Trophoblast cell (in vitro differentiated cells and primary cell): ENCODE data around the gene AKR1C2.
"Not testable (repeated sequence)": the region's sequence is repeated elsewhere in the genome, so short reads cannot be mapped to it uniquely, and the experiment has no call there.

Experiments used
- DNase-seq, 2 donors: peaks; one replicate each; pipeline ENCODE4 v3.0.0-alpha.2; 2016
- H2AFZ ChIP-seq: 2 replicates; pipeline ENCODE4 v1.6.1; 2013; ENCODE audit warnings: low read length, moderate library complexity, mild to moderate bottlenecking; ENCODE audit not compliant: insufficient read depth, poor library complexity
- H2AK5ac ChIP-seq: 2 replicates; pipeline ENCODE4 v1.6.1; 2013; ENCODE audit warnings: mild to moderate bottlenecking, low read length
- H2BK120ac ChIP-seq: 2 replicates; pipeline ENCODE4 v1.6.1; 2013; ENCODE audit warnings: low read length, mild to moderate bottlenecking, moderate library complexity; ENCODE audit not compliant: insufficient read depth, poor library complexity
- H2BK12ac ChIP-seq: 2 replicates; pipeline ENCODE4 v1.6.1; 2013; ENCODE audit warnings: mild to moderate bottlenecking, low read length, moderate library complexity
- H2BK5ac ChIP-seq: 2 replicates; pipeline ENCODE4 v1.6.1; 2013; ENCODE audit warnings: low read length, low read depth, moderate library complexity, mild to moderate bottlenecking; ENCODE audit not compliant: poor library complexity
- H3K14ac ChIP-seq: 2 replicates; pipeline ENCODE4 v1.6.1; 2013; ENCODE audit warnings: mild to moderate bottlenecking, low read length
- H3K18ac ChIP-seq: 2 replicates; pipeline ENCODE4 v1.6.1; 2013; ENCODE audit warnings: mild to moderate bottlenecking, low read length
- H3K23ac ChIP-seq: 2 replicates; pipeline ENCODE4 v1.6.1; 2013; ENCODE audit warnings: low read length
- H3K27ac ChIP-seq: 2 replicates; pipeline ENCODE4 v1.5.1; 2013; ENCODE audit warnings: low read depth, mild to moderate bottlenecking, inconsistent platforms, low read length, moderate library complexity
- H3K27me3 ChIP-seq: 2 replicates; pipeline ENCODE4 v1.6.1; 2013; ENCODE audit warnings: inconsistent platforms, mild to moderate bottlenecking, low read length, moderate library complexity; ENCODE audit not compliant: insufficient read depth
- H3K36me3 ChIP-seq, 2 experiments: 1 replicate in 1 of 2; 2 replicates in 1 of 2; pipeline ENCODE4 v1.6.1; 2013; ENCODE audit warnings: low read length in 2 of 2, mild to moderate bottlenecking in 2 of 2, moderate library complexity in 1 of 2; ENCODE audit not compliant: insufficient read depth in 2 of 2, control insufficient read depth in 1 of 2
- H3K4ac ChIP-seq: 2 replicates; pipeline ENCODE4 v1.6.1; 2013; ENCODE audit warnings: low read depth, mild to moderate bottlenecking, low read length, moderate library complexity
- H3K4me1 ChIP-seq, 2 experiments: 1 replicate in 1 of 2; 2 replicates in 1 of 2; pipeline ENCODE4 v1.6.1; 2013; ENCODE audit warnings: low read length in 2 of 2, mild to moderate bottlenecking in 2 of 2, moderate library complexity in 1 of 2; ENCODE audit not compliant: insufficient read depth in 2 of 2, control insufficient read depth in 1 of 2
- H3K4me2 ChIP-seq: 2 replicates; pipeline ENCODE4 v1.6.1; 2013; ENCODE audit warnings: inconsistent platforms, mild to moderate bottlenecking, low read length, moderate library complexity
- H3K4me3 ChIP-seq: 2 replicates; pipeline ENCODE4 v1.5.1; 2013; ENCODE audit warnings: mild to moderate bottlenecking, low read depth, low read length, inconsistent platforms
- H3K79me1 ChIP-seq: one replicate; pipeline ENCODE4 v1.6.1; 2013; ENCODE audit warnings: low read length
- H3K79me2 ChIP-seq: 2 replicates; pipeline ENCODE4 v1.6.1; 2013; ENCODE audit warnings: low read length, mild to moderate bottlenecking; ENCODE audit not compliant: control insufficient read depth, insufficient read depth, poor library complexity
- H3K9ac ChIP-seq: 2 replicates; pipeline ENCODE4 v1.6.1; 2013; ENCODE audit warnings: mild to moderate bottlenecking, low read length
- H3K9me3 ChIP-seq: 2 replicates; pipeline ENCODE4 v1.6.1; 2013; ENCODE audit warnings: low read depth, mild to moderate bottlenecking, control low read depth, inconsistent platforms, low read length; ENCODE audit not compliant: insufficient read depth
- H4K12ac ChIP-seq: 2 replicates; pipeline ENCODE4 v1.6.1; 2013; ENCODE audit warnings: low read depth, mild to moderate bottlenecking, low read length, moderate library complexity
- H4K8ac ChIP-seq: 2 replicates; pipeline ENCODE4 v1.6.1; 2013; ENCODE audit warnings: low read depth, mild to moderate bottlenecking, low read length, moderate library complexity
- H4K91ac ChIP-seq: one replicate; pipeline ENCODE4 v1.6.1; 2013; ENCODE audit warnings: low read depth, mild to moderate bottlenecking, low read length, moderate library complexity
- WGBS: extraction: QIAGEN DNeasy Blood & Tissue Kit; methylation state at CpG from one replicate; pipeline ENCODE4 v1.1.7; 2013; ENCODE audit warnings: missing lambda C conversion rate; ENCODE audit not compliant: insufficient read length, insufficient coverage; ENCODE audit errors: extremely low coverage; 5-methylcytosine and 5-hydroxymethylcytosine counted together

Gene AKR1C2

GRCh38 chr10:4990217-4990616, 13.4 kb downstream of the AKR1C2 start:
- no peak for DNase-seq
- Histone ChIP-seq H3K9me3 (no peaks in the 10 kb centered on the region), H3K18ac (no peak overlapping the region), H3K79me2 (no peaks in the 10 kb centered on the region), H3K4me1 (no peaks in the 10 kb centered on the region), H3K4me3 (no peak overlapping the region), H2AFZ (no peak overlapping the region), H3K23ac (no peak overlapping the region), H3K4me2 (no peak overlapping the region), H4K91ac (no peak overlapping the region), H3K27ac (no peak overlapping the region), H2BK5ac (no peak overlapping the region), H4K12ac (no peak overlapping the region), H2BK120ac (no peak overlapping the region), H2AK5ac (no peak overlapping the region), H2BK12ac (no peak overlapping the region), H4K8ac (no peak overlapping the region), H3K27me3 (no peaks in the 10 kb centered on the region), H3K9ac (no peak overlapping the region), H3K79me1 (no peaks in the 10 kb centered on the region), H3K36me3 (no peaks in the 10 kb centered on the region), H3K4ac (no peak overlapping the region), H3K14ac (no peak overlapping the region)
- WGBS, result no CpG with 5 or more reads among the region's 2 CpGs

- H3K18ac ChIP-seq, H3K4me1 ChIP-seq, H2BK12ac ChIP-seq, H3K27me3 ChIP-seq, H2BK120ac ChIP-seq, H2AFZ ChIP-seq, H2AK5ac ChIP-seq, H3K4me3 ChIP-seq, H3K27ac ChIP-seq, DNase-seq, H3K4ac ChIP-seq, H3K4me2 ChIP-seq, H3K14ac ChIP-seq, H3K9me3 ChIP-seq, H4K12ac ChIP-seq, H2BK5ac ChIP-seq, H3K79me1 ChIP-seq, H4K91ac ChIP-seq, H4K8ac ChIP-seq, H3K23ac ChIP-seq, H3K9ac ChIP-seq, H3K36me3 ChIP-seq, H3K79me2 ChIP-seq: not testable (repeated sequence)
- no CpG with 5 or more reads among the region's 6 CpGs for WGBS
These were observed 15.5 kb downstream of the AKR1C2 start for GRCh38 chr10:4988000-4988641.

GRCh38 chr10:4984971-4985594, 18.6 kb downstream of the AKR1C2 start:
- no peak overlapping the region for H3K4me3 ChIP-seq
- no peak overlapping the region for H2BK5ac ChIP-seq
- H3K79me1 ChIP-seq, result no peaks in the 10 kb centered on the region
- no peak overlapping the region for H3K14ac ChIP-seq
- WGBS, result no CpG with 5 or more reads among the region's 7 CpGs
- H2AFZ ChIP-seq, result no peak overlapping the region
- H3K4ac ChIP-seq, result no peak overlapping the region
- H3K4me2 ChIP-seq, result no peak overlapping the region
- no peak overlapping the region for H3K27ac ChIP-seq
- no peak overlapping the region for H4K8ac ChIP-seq
- no peaks in the 10 kb centered on the region for H3K27me3 ChIP-seq
- H3K4me1 ChIP-seq, result peaks cover 3 to 4% of the 10 kb centered on the region in 2 experiments
- H2BK12ac ChIP-seq, result no peak overlapping the region
- no peak overlapping the region for H3K18ac ChIP-seq
- no peak for DNase-seq
- no peaks in the 10 kb centered on the region for H3K36me3 ChIP-seq
- no peak overlapping the region for H4K91ac ChIP-seq
- H4K12ac ChIP-seq, result no peak overlapping the region
- H3K23ac ChIP-seq, result no peak overlapping the region
- H3K9me3 ChIP-seq, result peaks cover 2% of the 10 kb centered on the region
- H3K9ac ChIP-seq, result no peak overlapping the region
- no peak overlapping the region for H2BK120ac ChIP-seq
- no peak overlapping the region for H2AK5ac ChIP-seq
- no peaks in the 10 kb centered on the region for H3K79me2 ChIP-seq

- DNase-seq, result no peak
- H4K12ac ChIP-seq, result no peak overlapping the region
- H2AFZ ChIP-seq, result no peak overlapping the region
- H3K79me1 ChIP-seq, result no peaks in the 10 kb centered on the region
- H3K27me3 ChIP-seq, result no peaks in the 10 kb centered on the region
- H3K79me2 ChIP-seq, result no peaks in the 10 kb centered on the region
- H2AK5ac ChIP-seq, result no peak overlapping the region
- no peak overlapping the region for H3K18ac ChIP-seq
- peaks cover 3 to 4% of the 10 kb centered on the region in 2 experiments for H3K4me1 ChIP-seq
- H3K14ac ChIP-seq, result no peak overlapping the region
- H3K36me3 ChIP-seq, result no peaks in the 10 kb centered on the region
- no peak overlapping the region for H3K4ac ChIP-seq
- H3K23ac ChIP-seq, result no peak overlapping the region
- H3K27ac ChIP-seq, result no peak overlapping the region
- no peak overlapping the region for H2BK120ac ChIP-seq
- no peak overlapping the region for H3K4me3 ChIP-seq
- no peak overlapping the region for H3K4me2 ChIP-seq
- H4K91ac ChIP-seq, result no peak overlapping the region
- WGBS, result no CpG with 5 or more reads among the region's 10 CpGs
- no peak overlapping the region for H4K8ac ChIP-seq
- no peak overlapping the region for H2BK12ac ChIP-seq
- no peak overlapping the region for H3K9ac ChIP-seq
- H3K9me3 ChIP-seq, result peaks cover 2% of the 10 kb centered on the region
- H2BK5ac ChIP-seq, result no peak overlapping the region
These were observed 19.4 kb downstream of the AKR1C2 start for GRCh38 chr10:4984223-4984622.
